ENCODE data around the gene IL1R1. TPM values are rescaled to one million over a fixed set of nuclear protein-coding genes. Genes with fewer than 3 reads are reported as not detected.

The IL1R1 gene
- polyA plus RNA-seq, 1 experiment: 102 TPM

GRCh38 chr2:102166189-102166845, 23.8 kb downstream of the IL1R1 start:
- no peaks in the 10 kb centered on the region for H3K27me3 ChIP-seq (ENCODE audit: control insufficient read depth, insufficient read depth, low read length)
- TF ChIP-seq CTCF (IDR thresholded peaks at IDR 0.05; ENCODE audit: low read depth, low read length): peak; percentile 64
- no peak overlapping the region for H3K4me3 ChIP-seq (ENCODE audit: low read depth, low read length)
- ChIA-PET POLR2A (interaction anchor here (1.0 kb wide), 1 partner anchor 75 kb away, joined by 3 read pairs; no protein-coding TSS in a partner anchor), CTCF (interaction anchor here (0.6 to 4.2 kb wide), 24 partner anchors 9 to 283 kb away, joined by 3 to 54 read pairs (median 5); no protein-coding TSS in a partner anchor)
- DNase-seq (ENCODE audit: low read depth, low spot score): no peak
- no peak overlapping the region for H3K27ac ChIP-seq (ENCODE audit: low read depth, low read length)
- H3K9me3 ChIP-seq (ENCODE audit: control insufficient read depth, insufficient read depth, low read length): no peaks in the 10 kb centered on the region

- Histone ChIP-seq H3K9me3 (ENCODE audit: control insufficient read depth, insufficient read depth, low read length) (no peaks in the 10 kb centered on the region), H3K27ac (ENCODE audit: low read depth, low read length) (no peak overlapping the region), H3K27me3 (ENCODE audit: control insufficient read depth, insufficient read depth, low read length) (no peaks in the 10 kb centered on the region), H3K4me3 (ENCODE audit: low read depth, low read length) (no peak overlapping the region)
- no peak for DNase-seq (ENCODE audit: low read depth, low spot score)
- POLR2A ChIA-PET: interaction anchor here (0.5 kb wide), 1 partner anchor 816 kb away, joined by 3 read pairs; no protein-coding TSS in a partner anchor
- no peak for TF ChIP-seq CTCF (IDR thresholded peaks at IDR 0.05; ENCODE audit: low read depth, low read length)
- CTCF ChIA-PET: interaction anchor here (4.2 kb wide), 1 partner anchor 148 kb away, joined by 54 read pairs; no protein-coding TSS in a partner anchor
Observed at GRCh38 chr2:102168026-102168771, 25.7 kb downstream of the IL1R1 start.

- ChIA-PET CTCF (interaction anchor here (1.0 to 1.1 kb wide), 2 partner anchors 151 to 288 kb away, joined by 4 to 5 read pairs; no protein-coding TSS in a partner anchor), POLR2A (no interaction called here)
- no peak overlapping the region for H3K27ac ChIP-seq (ENCODE audit: low read depth, low read length)
Observed at GRCh38 chr2:102171946-102172345, 29.4 kb downstream of the IL1R1 start.

GRCh38 chr2:102172745-102173144, 30.2 kb downstream of the IL1R1 start:
- Histone ChIP-seq H3K27ac (ENCODE audit: low read depth, low read length) (no peak overlapping the region), H3K27me3 (ENCODE audit: control insufficient read depth, insufficient read depth, low read length) (no peaks in the 10 kb centered on the region), H3K9me3 (ENCODE audit: control insufficient read depth, insufficient read depth, low read length) (no peaks in the 10 kb centered on the region), H3K4me3 (ENCODE audit: low read depth, low read length) (no peak overlapping the region)
- CTCF ChIA-PET: no interaction called here
- POLR2A ChIA-PET: no interaction called here
- no peak for DNase-seq (ENCODE audit: low read depth, low spot score)
- no peak for TF ChIP-seq CTCF (IDR thresholded peaks at IDR 0.05; ENCODE audit: low read depth, low read length)

More at GRCh38 chr2:102171946-102172345, 29.4 kb downstream of the IL1R1 start:
- Histone ChIP-seq H3K4me3 (ENCODE audit: low read depth, low read length) (no peak overlapping the region), H3K9me3 (ENCODE audit: control insufficient read depth, insufficient read depth, low read length) (no peaks in the 10 kb centered on the region), H3K27me3 (ENCODE audit: control insufficient read depth, insufficient read depth, low read length) (no peaks in the 10 kb centered on the region)
- DNase-seq (ENCODE audit: low read depth, low spot score): no peak
- no peak for TF ChIP-seq CTCF (IDR thresholded peaks at IDR 0.05; ENCODE audit: low read depth, low read length)

GRCh38 chr2:102176172-102176571, 33.6 kb downstream of the IL1R1 start:
- Histone ChIP-seq H3K27me3 (ENCODE audit: control insufficient read depth, insufficient read depth, low read length) (no peaks in the 10 kb centered on the region), H3K9me3 (ENCODE audit: control insufficient read depth, insufficient read depth, low read length) (no peaks in the 10 kb centered on the region), H3K27ac (ENCODE audit: low read depth, low read length) (no peak overlapping the region), H3K4me3 (ENCODE audit: low read depth, low read length) (no peak overlapping the region)
- ChIA-PET CTCF (interaction anchor here (1.3 kb wide), 1 partner anchor 9 kb away, joined by 3 read pairs; no protein-coding TSS in a partner anchor), POLR2A (no interaction called here)
- no peak for DNase-seq (ENCODE audit: low read depth, low spot score)
- TF ChIP-seq CTCF (IDR thresholded peaks at IDR 0.05; ENCODE audit: low read depth, low read length): no peak
